ENCODE data around the gene PLCE1.

PLCE1 gene

GRCh38 chr10:93993782-93994437 is at the start of gene PLCE1:
TSS of gene PLCE1 (plus strand) at chr10:93993931. CDS start at chr10:94031047, 37,116 bp downstream.
- TF ChIP-seq, protein P1, sequence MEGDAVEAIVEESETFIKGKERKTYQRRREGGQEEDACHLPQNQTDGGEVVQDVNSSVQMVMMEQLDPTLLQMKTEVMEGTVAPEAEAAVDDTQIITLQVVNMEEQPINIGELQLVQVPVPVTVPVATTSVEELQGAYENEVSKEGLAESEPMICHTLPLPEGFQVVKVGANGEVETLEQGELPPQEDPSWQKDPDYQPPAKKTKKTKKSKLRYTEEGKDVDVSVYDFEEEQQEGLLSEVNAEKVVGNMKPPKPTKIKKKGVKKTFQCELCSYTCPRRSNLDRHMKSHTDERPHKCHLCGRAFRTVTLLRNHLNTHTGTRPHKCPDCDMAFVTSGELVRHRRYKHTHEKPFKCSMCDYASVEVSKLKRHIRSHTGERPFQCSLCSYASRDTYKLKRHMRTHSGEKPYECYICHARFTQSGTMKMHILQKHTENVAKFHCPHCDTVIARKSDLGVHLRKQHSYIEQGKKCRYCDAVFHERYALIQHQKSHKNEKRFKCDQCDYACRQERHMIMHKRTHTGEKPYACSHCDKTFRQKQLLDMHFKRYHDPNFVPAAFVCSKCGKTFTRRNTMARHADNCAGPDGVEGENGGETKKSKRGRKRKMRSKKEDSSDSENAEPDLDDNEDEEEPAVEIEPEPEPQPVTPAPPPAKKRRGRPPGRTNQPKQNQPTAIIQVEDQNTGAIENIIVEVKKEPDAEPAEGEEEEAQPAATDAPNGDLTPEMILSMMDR (conservative IDR thresholded peaks at IDR 0.05) = peak; percentile 13; the same call in 1 of the 2 replicates
- no peak for TF ChIP-seq ZFX (IDR thresholded peaks at IDR 0.05)
- no peak within 1 kb of the TSS for H3K27ac ChIP-seq

- H3K27ac ChIP-seq = no peak overlapping the region
- TF ChIP-seq ZFX (IDR thresholded peaks at IDR 0.05) = no peak
- TF ChIP-seq, protein P1 (conservative IDR thresholded peaks at IDR 0.05) = no peak
These were observed 47.9 kb upstream of the PLCE1 start for GRCh38 chr10:93945819-93946218.

GRCh38 chr10:93947055-93947454 is 46.7 kb upstream of the PLCE1 start:
- H3K27ac ChIP-seq = no peak overlapping the region

GRCh38 chr10:93947524-93947923 is 46.2 kb upstream of the PLCE1 start:
- TF ChIP-seq ZFX (IDR thresholded peaks at IDR 0.05) = no peak
- TF ChIP-seq, protein P1 (conservative IDR thresholded peaks at IDR 0.05) = no peak
- no peak overlapping the region for H3K27ac ChIP-seq

More at GRCh38 chr10:93947055-93947454, 46.7 kb upstream of the PLCE1 start:
- TF ChIP-seq, protein P1 (conservative IDR thresholded peaks at IDR 0.05) = no peak
- TF ChIP-seq ZFX (IDR thresholded peaks at IDR 0.05) = no peak

DNA sequence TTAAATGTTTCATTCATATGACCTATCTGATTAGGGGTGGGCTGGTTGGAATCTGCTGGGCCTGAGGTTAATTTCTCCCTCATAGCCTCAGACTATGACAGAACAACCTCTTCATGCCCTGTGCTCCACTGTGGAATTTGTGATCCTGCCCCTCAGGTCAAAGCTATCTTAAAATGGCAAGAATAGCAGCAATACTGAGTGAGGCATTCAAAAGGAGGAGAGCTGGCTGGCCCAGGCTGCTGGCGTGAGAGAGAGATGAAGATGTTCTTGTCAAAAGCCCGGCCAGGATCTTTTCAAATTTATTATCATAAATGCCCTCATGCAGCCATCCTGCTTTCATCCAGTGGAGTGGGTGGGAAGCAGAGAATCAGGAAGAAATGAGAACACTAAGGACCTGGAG is 41.8 kb upstream of the PLCE1 start:
- H3K27ac ChIP-seq = no peak overlapping the region
- no peak for TF ChIP-seq ZFX (IDR thresholded peaks at IDR 0.05)
- TF ChIP-seq, protein P1 (conservative IDR thresholded peaks at IDR 0.05) = no peak

DNA sequence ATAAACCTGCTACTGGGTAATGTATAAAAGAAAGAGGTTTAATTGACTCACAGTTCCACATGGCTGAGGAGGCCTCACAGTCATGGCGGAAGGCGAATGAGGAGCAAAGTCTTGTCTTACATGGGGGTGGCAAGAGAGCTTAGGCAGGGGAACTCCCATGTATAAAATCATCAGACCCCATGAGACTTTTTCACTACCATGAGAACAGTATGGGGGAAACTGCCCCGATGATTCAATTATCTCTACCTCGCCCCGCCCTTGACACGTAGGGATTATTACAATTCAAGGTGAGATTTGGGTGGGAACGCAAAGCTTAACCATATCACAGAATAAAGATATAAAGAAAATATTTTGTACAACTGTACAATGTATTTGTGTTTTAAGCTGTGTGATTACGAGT is 39.4 kb upstream of the PLCE1 start:
- H3K27ac ChIP-seq = no peak overlapping the region
- no peak for TF ChIP-seq ZFX (IDR thresholded peaks at IDR 0.05)
- TF ChIP-seq, protein P1 (conservative IDR thresholded peaks at IDR 0.05) = no peak

- no peak overlapping the region for H3K27ac ChIP-seq
- TF ChIP-seq, protein P1 (conservative IDR thresholded peaks at IDR 0.05) = no peak
- no peak for TF ChIP-seq ZFX (IDR thresholded peaks at IDR 0.05)
These were observed 38.9 kb upstream of the PLCE1 start for GRCh38 chr10:93954726-93955363.

Measured in C4-2B (cell line).